ENCODE data around the gene ZBTB21. TPM values are rescaled to one million over a fixed set of nuclear protein-coding genes. Genes with fewer than 3 reads are reported as not detected.

ZBTB21 gene
- total RNA-seq, 2 donors from 2014 or later, result 17.3 to 23.1 TPM

DNA sequence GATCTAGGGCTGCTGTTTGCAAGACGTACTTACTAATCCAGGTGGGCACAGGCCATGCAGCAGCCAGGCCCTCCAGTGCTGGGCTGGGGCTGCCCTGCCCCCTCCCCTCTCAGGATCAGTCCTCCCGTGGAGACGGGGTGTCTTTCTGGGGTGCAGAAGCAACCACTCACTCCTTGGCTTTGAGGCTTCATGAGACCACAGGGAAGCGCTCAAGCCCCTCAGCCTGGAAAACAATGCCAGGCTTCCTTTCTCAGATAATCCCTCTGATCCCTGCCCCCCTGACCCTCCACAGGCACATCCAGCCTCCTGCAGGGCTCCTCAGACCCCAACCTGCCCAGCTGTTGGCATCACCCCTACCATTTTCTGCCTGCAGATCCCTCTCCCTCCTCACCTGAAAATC, 42.5 kb downstream of the ZBTB21 start:
- TF ChIP-seq, protein P1, sequence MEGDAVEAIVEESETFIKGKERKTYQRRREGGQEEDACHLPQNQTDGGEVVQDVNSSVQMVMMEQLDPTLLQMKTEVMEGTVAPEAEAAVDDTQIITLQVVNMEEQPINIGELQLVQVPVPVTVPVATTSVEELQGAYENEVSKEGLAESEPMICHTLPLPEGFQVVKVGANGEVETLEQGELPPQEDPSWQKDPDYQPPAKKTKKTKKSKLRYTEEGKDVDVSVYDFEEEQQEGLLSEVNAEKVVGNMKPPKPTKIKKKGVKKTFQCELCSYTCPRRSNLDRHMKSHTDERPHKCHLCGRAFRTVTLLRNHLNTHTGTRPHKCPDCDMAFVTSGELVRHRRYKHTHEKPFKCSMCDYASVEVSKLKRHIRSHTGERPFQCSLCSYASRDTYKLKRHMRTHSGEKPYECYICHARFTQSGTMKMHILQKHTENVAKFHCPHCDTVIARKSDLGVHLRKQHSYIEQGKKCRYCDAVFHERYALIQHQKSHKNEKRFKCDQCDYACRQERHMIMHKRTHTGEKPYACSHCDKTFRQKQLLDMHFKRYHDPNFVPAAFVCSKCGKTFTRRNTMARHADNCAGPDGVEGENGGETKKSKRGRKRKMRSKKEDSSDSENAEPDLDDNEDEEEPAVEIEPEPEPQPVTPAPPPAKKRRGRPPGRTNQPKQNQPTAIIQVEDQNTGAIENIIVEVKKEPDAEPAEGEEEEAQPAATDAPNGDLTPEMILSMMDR (conservative IDR thresholded peaks at IDR 0.05), result no peak
- Mint-ChIP-seq H3K36me3 (ENCODE audit: low read depth) (no peaks in the 10 kb centered on the region), H3K4me3 (no peak overlapping the region), H3K9me3 (peaks cover 1% of the 10 kb centered on the region), H3K27ac (peak overlapping the region; percentile 40), H3K27me3 (ENCODE audit: insufficient read depth) (peaks cover 3% of the 10 kb centered on the region), H3K4me1 (peaks cover 19% of the 10 kb centered on the region)
- Histone ChIP-seq H3K4me3 (ENCODE audit: low read length) (no peak overlapping the region), H3K27ac (ENCODE audit: low read depth, low read length) (no peak overlapping the region), H3K27me3 (ENCODE audit: control insufficient read depth, insufficient read depth, low read length, poor library complexity, severe bottlenecking) (no peaks in the 10 kb centered on the region), H3K9me3 (ENCODE audit: control insufficient read depth, low read length) (no peaks in the 10 kb centered on the region), H3K4me1 (ENCODE audit: control insufficient read depth, insufficient read depth, low read length) (peaks cover 3% of the 10 kb centered on the region), H3K36me3 (ENCODE audit: control insufficient read depth, insufficient read depth, low read length) (no peaks in the 10 kb centered on the region), H3K9ac (ENCODE audit: extremely low read depth, low read length, poor library complexity, severe bottlenecking) (no peak overlapping the region)
- 85% methylated on average over 4 of the region's 4 CpGs; no CpG with 5 or more reads in 1 of the 2 experiments for WGBS, 2 experiments (ENCODE audit: insufficient coverage in 1 of 2, insufficient read length in 1 of 2)
- DNase-seq, result peak; percentile 54

DNA sequence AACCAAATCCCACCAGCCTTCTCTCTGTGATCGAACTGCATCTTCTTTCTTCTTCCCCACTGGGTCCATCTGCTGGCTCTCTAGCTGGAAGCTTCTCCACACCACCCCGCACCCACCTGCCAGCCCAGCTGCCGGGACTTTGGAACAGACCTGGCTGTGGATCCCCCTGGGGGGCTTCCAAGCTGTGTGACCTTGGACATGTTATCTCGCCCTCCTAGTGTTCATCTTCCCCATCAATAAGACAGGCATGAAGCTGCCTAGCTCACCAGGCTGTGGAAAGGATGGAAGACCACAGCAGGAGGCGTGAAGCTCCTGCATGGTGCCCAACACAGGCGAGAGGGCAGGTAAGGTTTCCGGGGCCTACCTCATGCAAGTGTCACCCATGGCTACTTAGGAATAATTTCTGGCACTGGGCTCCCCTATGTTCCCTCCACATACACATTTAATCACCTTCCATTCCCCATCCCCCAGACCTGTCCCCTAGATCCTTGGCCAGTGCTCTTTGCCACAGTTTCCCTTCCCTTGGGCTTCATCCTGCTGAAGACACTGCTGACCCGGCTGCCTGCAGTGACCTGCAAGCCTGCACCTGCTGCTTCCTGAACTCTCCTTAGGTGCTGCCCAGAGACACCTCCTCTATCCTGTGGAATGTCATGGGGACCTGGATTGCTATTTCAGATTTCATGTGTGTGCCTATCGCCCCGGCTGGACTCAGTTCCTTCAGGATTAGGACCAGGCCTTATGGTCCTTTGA, 43.1 kb downstream of the ZBTB21 start:
- H3K4me1 Mint-ChIP-seq, result peaks cover 20% of the 10 kb centered on the region
- H3K4me3 ChIP-seq (ENCODE audit: low read length), result no peak overlapping the region

DNA sequence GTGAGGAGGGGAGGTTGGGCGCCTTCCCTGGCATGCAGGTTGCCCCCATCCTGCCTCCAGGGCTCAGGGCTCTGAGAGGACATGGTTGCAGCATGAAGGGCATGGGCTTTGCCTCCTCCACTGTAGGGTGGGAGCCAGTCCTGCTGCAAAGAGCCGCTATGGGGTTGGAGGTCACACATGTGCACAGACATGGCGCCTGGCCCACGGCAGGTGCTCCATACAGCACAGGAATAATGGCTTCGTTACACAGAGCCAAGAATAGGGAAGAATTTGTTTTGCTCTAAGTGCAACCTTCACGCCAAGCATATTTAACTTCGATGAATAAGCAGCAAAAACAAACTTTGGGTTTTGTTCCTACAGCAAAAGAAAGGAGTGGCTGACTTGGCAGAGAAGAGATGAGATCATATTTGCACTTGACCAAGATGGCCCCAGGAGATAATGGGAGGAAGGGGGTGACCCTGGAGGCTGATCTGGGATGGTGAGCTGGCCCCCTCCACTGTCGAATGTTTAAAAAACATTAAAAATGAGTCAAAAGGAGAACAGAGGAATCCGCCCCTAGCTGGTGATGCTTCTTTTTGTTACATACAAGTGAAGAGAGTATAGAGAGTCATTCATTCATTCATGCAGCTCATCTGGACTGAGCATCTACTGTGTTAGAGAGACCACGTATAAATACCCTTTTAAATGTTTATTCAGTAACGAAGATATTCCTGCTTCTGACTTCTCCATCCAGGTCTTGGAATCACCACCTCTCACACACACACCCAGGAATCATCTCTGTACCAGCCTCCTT, 43.9 kb downstream of the ZBTB21 start:
- Histone ChIP-seq H3K36me3 (ENCODE audit: control insufficient read depth, insufficient read depth, low read length) (no peaks in the 10 kb centered on the region), H3K9ac (ENCODE audit: extremely low read depth, low read length, poor library complexity, severe bottlenecking) (no peak overlapping the region), H3K4me1 (ENCODE audit: control insufficient read depth, insufficient read depth, low read length) (peaks cover 3% of the 10 kb centered on the region), H3K27me3 (ENCODE audit: control insufficient read depth, insufficient read depth, low read length, poor library complexity, severe bottlenecking) (no peaks in the 10 kb centered on the region), H3K9me3 (ENCODE audit: control insufficient read depth, low read length) (no peaks in the 10 kb centered on the region), H3K27ac (ENCODE audit: low read depth, low read length) (no peak overlapping the region), H3K4me3 (ENCODE audit: low read length) (no peak overlapping the region)
- WGBS, 2 experiments (ENCODE audit: insufficient coverage in 1 of 2, insufficient read length in 1 of 2), result 91 to 93% methylated on average over 11 of the region's 11 CpGs
- TF ChIP-seq, protein P1 (conservative IDR thresholded peaks at IDR 0.05), result no peak
- peaks cover 22% of the 10 kb centered on the region for H3K4me1 Mint-ChIP-seq
- H3K36me3 Mint-ChIP-seq (ENCODE audit: low read depth), result no peaks in the 10 kb centered on the region
- DNase-seq, result peak; percentile 10
- no peak overlapping the region for H3K27ac Mint-ChIP-seq
- no peak overlapping the region for H3K4me3 Mint-ChIP-seq
- H3K9me3 Mint-ChIP-seq, result peaks cover 1% of the 10 kb centered on the region
- peaks cover 3% of the 10 kb centered on the region for H3K27me3 Mint-ChIP-seq (ENCODE audit: insufficient read depth)

More for the DNA sequence above, 43.1 kb downstream of the ZBTB21 start:
- H3K27me3 ChIP-seq (ENCODE audit: control insufficient read depth, insufficient read depth, low read length, poor library complexity, severe bottlenecking), result no peaks in the 10 kb centered on the region
- peaks cover 1% of the 10 kb centered on the region for H3K9me3 Mint-ChIP-seq
- peaks cover 3% of the 10 kb centered on the region for H3K27me3 Mint-ChIP-seq (ENCODE audit: insufficient read depth)
- H3K9me3 ChIP-seq (ENCODE audit: control insufficient read depth, low read length), result no peaks in the 10 kb centered on the region
- H3K36me3 ChIP-seq (ENCODE audit: control insufficient read depth, insufficient read depth, low read length), result no peaks in the 10 kb centered on the region
- H3K4me1 ChIP-seq (ENCODE audit: control insufficient read depth, insufficient read depth, low read length), result peaks cover 3% of the 10 kb centered on the region
- no peak overlapping the region for H3K27ac ChIP-seq (ENCODE audit: low read depth, low read length)
- peak; percentile 39 for DNase-seq
- TF ChIP-seq, protein P1 (conservative IDR thresholded peaks at IDR 0.05), result no peak
- 91 to 98% methylated on average over 7 to 10 of the region's 10 CpGs for WGBS, 2 experiments (ENCODE audit: insufficient coverage in 1 of 2, insufficient read length in 1 of 2)
- H3K4me3 Mint-ChIP-seq, result no peak overlapping the region
- no peak overlapping the region for H3K9ac ChIP-seq (ENCODE audit: extremely low read depth, low read length, poor library complexity, severe bottlenecking)
- H3K36me3 Mint-ChIP-seq (ENCODE audit: low read depth), result no peaks in the 10 kb centered on the region
- H3K27ac Mint-ChIP-seq, result no peak overlapping the region

Data from endodermal cell (in vitro differentiated cells).